Stimulated activated memory B cell treated with anti-CD40 and anti-IgM and Interleukin-4, amounts not matched to agents 10 μg/mL and 1 μg/mL and 100 μg/mL, for 72 hours (primary cell): Measurements from ENCODE around the gene MAD2L1BP.
"Not testable (repeated sequence)": the region's sequence is repeated elsewhere in the genome, so short reads cannot be mapped to it uniquely, and the experiment has no call there.

Source experiments
- ATAC-seq: fragments of 150-1000 bp; cut with Tn5 transposase; 2 replicates; pipeline ENCODE4 v1.10.0; 2021
- H3K27ac Mint-ChIP-seq: one replicate; pipeline ENCODE4 v1.8.0; 2022; ENCODE audit warnings: mild to moderate bottlenecking, mixed read lengths
- H3K27me3 Mint-ChIP-seq: one replicate; pipeline ENCODE4 v1.8.0; 2022; ENCODE audit warnings: mixed read lengths
- H3K36me3 Mint-ChIP-seq: one replicate; pipeline ENCODE4 v1.8.0; 2022; ENCODE audit warnings: mixed read lengths
- H3K4me1 Mint-ChIP-seq: one replicate; pipeline ENCODE4 v1.8.0; 2022; ENCODE audit warnings: mixed read lengths
- H3K4me3 Mint-ChIP-seq: one replicate; pipeline ENCODE4 v1.8.0; 2022; ENCODE audit warnings: mild to moderate bottlenecking, moderate library complexity, mixed read lengths
- H3K9me3 Mint-ChIP-seq: one replicate; pipeline ENCODE4 v1.8.0; 2022; ENCODE audit warnings: mixed read lengths

The MAD2L1BP gene, protein sequence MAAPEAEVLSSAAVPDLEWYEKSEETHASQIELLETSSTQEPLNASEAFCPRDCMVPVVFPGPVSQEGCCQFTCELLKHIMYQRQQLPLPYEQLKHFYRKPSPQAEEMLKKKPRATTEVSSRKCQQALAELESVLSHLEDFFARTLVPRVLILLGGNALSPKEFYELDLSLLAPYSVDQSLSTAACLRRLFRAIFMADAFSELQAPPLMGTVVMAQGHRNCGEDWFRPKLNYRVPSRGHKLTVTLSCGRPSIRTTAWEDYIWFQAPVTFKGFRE

DNA sequence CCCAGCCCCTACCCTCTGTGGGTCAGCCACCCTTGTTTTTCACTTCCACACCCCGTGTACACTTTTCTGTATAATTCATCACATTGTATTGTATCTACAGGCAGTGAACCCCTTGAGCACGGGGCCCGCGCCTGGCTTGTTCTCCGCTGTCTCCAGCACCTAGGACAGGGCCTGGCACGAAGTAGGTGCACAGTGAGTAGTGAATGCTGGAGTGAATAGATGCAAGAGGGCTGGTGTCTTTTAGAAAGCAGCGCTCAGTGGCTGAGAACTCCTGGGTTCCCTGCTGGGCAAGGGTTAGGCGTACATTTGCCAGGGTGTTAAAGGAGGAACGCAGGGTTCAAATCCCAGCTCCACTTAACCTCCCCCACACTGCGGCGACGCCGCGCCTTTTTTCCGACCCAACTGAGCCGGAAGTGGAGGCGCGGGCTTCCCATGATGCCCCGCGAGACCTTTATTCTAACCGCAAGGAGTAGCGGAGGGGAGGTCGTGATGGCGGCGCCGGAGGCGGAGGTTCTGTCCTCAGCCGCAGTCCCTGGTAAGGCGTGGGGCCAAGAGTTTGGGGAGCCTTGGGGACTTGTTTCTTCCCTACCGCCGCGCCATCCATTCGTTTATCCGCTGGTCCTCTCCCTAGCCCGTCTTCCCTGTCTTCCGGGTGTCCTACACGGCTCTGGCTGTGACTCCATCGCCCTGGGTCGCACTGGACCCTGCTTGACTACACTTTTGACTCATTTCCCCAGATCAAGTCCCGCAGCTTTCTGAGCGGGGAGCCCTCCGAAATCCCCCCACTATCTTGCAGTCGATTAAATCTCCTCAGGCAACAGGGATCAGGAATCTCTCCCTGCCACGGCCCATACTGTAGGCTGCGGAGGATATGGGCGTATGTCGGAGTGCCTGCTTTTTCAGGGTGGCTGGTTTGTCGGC, at the start of gene MAD2L1BP:
MAD2L1BP (plus strand) TSS at position 454 of the 921 bp plus-strand sequence; CDS start at position 490, 36 bp downstream.
- ATAC-seq, result peak; percentile 92
- Mint-ChIP-seq H3K4me1 (peaks cover 65% of the 10 kb centered on the region), H3K9me3 (no peaks in the 10 kb centered on the region), H3K27ac (peak within 1 kb of the TSS; percentile 96), H3K4me3 (peak within 1 kb of the TSS; percentile 97), H3K27me3 (no peaks in the 10 kb centered on the region), H3K36me3 (peaks cover 27% of the 10 kb centered on the region)

DNA sequence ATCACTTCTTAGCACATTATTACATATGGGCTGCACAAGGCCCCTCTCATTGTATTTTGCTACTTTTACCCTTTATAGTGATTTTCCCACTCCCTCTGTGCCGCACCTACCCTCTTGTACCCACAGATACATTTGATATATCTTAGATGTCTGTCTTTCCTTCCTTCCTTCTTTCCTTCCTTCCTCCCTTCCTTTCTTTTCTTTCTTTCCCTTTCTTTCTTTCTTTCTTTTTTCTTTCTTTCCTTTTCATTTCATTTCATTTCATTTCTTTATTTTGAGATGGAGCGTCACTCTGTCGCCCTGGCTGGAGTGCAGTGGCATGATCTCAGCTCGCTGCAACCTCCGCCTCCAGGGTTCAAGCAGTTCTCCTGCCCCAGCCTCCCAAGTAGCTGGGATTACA, 47.4 kb upstream of the MAD2L1BP start:
- Mint-ChIP-seq H3K9me3 (no peaks in the 10 kb centered on the region), H3K4me3 (no peak overlapping the region), H3K27ac (no peak overlapping the region), H3K27me3 (no peaks in the 10 kb centered on the region), H3K4me1 (peaks cover 6% of the 10 kb centered on the region), H3K36me3 (peaks cover 48% of the 10 kb centered on the region)
- ATAC-seq, result no peak

DNA sequence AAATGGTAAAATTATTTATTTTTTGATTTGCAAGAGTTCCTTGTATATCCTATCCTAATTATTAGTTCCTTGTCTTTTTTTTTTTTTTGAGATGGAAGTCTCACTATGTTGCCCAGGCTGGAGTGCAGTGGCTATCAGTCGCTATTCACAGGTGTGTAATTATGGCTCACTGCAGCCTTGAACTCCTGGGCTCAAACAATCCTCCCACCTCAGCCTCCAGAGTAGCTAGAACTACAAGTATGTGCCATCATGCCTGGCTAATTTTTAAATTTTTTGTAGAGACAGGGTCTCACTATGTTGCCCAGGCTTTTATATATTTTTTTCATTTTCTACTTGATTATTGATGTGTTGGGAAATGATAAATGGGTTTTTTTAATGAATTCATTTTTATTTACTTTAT, 46.1 kb upstream of the MAD2L1BP start:
- H3K27ac Mint-ChIP-seq, H3K9me3 Mint-ChIP-seq, ATAC-seq, H3K27me3 Mint-ChIP-seq, H3K4me3 Mint-ChIP-seq, H3K4me1 Mint-ChIP-seq: not testable (repeated sequence)
- H3K36me3 Mint-ChIP-seq, result peaks cover 39% of the 10 kb centered on the region

DNA sequence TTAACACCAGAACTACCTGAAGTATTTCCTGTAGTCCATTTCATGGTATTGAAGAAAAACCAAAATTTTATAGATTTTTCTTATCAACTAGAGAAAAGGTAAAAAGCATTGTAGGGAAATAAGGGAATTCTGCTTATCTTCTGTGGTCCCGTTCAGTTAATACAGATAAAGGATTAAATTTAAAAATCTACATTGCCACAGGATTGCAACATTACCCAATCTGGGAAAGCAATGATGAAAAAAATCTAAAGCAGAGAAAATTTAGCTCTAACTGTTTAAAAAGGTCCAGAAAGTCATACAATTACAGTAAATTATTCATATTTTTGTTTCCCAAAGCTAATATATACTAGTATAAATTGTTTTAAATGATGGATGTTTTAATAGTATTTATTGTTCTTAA, 41.7 kb upstream of the MAD2L1BP start:
- Mint-ChIP-seq H3K27ac (no peak overlapping the region), H3K36me3 (peaks cover 30% of the 10 kb centered on the region), H3K27me3 (no peaks in the 10 kb centered on the region), H3K4me1 (no peaks in the 10 kb centered on the region), H3K9me3 (no peaks in the 10 kb centered on the region), H3K4me3 (no peak overlapping the region)
- no peak for ATAC-seq

DNA sequence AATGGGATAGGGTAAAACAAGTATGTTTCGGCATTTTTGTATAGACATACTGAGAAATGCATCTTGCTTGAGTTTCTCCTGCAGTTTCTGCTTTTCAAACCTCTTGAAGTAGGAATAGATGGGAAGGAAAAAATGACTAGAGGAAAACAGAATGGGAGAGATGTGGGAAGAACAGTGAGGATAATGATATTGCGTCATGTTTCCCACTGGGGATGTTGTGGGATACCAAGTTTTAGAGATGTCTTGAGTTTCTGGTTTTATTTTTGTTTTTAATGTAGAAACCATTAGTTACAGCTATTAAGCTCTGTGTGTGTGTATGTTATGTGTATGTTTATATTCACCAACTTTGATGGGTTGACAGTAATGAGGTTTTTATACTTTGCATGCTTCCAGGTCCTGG, 35.0 kb upstream of the MAD2L1BP start:
- no peaks in the 10 kb centered on the region for H3K27me3 Mint-ChIP-seq
- peaks cover 53% of the 10 kb centered on the region for H3K36me3 Mint-ChIP-seq
- no peaks in the 10 kb centered on the region for H3K4me1 Mint-ChIP-seq
- no peak overlapping the region for H3K4me3 Mint-ChIP-seq
- no peaks in the 10 kb centered on the region for H3K9me3 Mint-ChIP-seq
- no peak overlapping the region for H3K27ac Mint-ChIP-seq
- no peak for ATAC-seq

DNA sequence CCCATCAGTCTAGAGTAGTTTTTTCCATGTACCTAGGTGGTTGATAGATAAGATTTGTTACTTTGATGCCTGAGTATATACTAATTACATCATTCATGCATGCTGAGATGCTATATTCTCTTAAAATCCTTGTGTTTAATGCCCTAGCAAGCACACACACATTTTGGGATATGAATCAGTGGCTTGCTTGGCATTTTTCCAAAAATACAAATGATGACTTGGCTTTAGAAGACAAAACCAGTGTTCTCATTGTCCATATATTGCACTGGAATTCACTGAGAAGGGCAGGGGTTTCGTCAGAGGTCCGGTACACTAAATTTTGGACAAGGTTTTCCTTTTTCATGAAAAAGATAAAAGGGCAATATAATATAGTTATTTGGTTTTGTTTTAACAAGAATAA, 31.5 kb upstream of the MAD2L1BP start:
- H3K9me3 Mint-ChIP-seq, result no peaks in the 10 kb centered on the region
- peaks cover 13% of the 10 kb centered on the region for H3K4me1 Mint-ChIP-seq
- peaks cover 53% of the 10 kb centered on the region for H3K36me3 Mint-ChIP-seq
- no peaks in the 10 kb centered on the region for H3K27me3 Mint-ChIP-seq
- no peak overlapping the region for H3K4me3 Mint-ChIP-seq
- H3K27ac Mint-ChIP-seq, result no peak overlapping the region
- no peak for ATAC-seq

DNA sequence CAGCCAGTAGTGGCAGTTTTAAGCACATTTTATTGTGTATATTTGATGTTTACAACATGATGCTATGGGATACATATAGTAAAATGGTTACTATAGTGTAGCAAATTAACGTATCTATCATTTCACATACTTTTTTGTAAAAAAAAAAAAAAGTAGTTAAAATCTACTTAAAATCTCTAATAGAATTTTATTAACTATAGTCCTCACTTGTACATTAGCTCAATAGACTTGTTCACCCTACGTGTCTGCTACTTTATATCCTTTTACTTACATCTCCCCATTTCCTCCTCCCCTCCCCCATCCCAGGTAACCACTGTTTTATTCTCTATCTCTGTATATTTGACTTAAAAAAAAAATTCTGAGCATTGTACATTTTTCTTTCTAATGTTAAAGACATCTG, 29.6 kb upstream of the MAD2L1BP start:
- Mint-ChIP-seq H3K36me3 (peaks cover 46% of the 10 kb centered on the region), H3K27me3 (no peaks in the 10 kb centered on the region), H3K4me1 (peaks cover 15% of the 10 kb centered on the region), H3K27ac (no peak overlapping the region), H3K9me3 (no peaks in the 10 kb centered on the region), H3K4me3 (no peak overlapping the region)
- no peak for ATAC-seq

DNA sequence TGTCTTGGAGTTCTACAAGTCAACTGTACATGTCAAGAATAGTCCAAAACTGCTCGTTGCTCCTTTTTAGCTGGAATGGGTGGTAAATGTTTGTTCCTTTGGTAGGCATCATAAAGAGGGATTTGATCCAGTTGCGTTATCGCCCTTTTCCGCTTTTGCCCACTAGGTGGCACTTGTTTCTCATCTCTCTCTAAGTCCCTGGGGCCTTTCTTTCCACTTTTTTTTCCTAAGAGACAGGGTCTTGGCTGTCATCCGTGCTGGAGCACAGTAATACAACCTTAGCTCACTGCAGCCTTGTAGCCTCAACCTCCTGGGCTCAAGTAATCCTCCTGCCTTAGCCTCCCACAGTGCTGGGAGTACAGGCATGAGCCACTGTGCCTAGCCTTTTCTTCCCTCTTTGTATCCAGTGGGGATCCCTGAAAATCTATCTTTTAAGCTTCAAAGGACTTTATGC, 27.3 kb upstream of the MAD2L1BP start:
- Mint-ChIP-seq H3K27ac (peak overlapping the region; percentile 9), H3K4me1 (peaks cover 15% of the 10 kb centered on the region), H3K9me3 (no peaks in the 10 kb centered on the region), H3K36me3 (peaks cover 40% of the 10 kb centered on the region), H3K27me3 (no peaks in the 10 kb centered on the region), H3K4me3 (no peak overlapping the region)
- no peak for ATAC-seq

DNA sequence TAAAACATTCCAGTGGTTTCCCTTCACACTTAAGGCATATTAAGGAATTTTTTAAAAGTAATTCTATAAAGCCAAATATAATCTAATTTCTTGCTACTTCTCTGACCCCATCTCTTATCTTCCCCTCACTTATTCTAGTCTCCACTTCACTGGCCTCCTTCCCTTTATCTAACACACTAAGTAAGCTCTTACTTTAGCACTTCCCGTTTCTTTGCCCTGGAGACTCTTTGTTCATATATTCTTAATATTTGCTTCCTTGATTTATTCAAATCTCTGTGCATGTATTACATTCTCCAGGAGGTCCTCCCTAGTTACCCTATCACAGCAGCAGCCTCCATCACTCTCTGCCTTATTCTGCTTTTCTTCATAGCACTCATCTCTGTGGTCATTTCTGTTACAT, 26.8 kb upstream of the MAD2L1BP start:
- H3K36me3 Mint-ChIP-seq, result peaks cover 42% of the 10 kb centered on the region
- ATAC-seq, result no peak
- H3K27ac Mint-ChIP-seq, result peak overlapping the region; percentile 9
- H3K4me1 Mint-ChIP-seq, result peaks cover 15% of the 10 kb centered on the region
- H3K27me3 Mint-ChIP-seq, result no peaks in the 10 kb centered on the region
- no peak overlapping the region for H3K4me3 Mint-ChIP-seq
- no peaks in the 10 kb centered on the region for H3K9me3 Mint-ChIP-seq

DNA sequence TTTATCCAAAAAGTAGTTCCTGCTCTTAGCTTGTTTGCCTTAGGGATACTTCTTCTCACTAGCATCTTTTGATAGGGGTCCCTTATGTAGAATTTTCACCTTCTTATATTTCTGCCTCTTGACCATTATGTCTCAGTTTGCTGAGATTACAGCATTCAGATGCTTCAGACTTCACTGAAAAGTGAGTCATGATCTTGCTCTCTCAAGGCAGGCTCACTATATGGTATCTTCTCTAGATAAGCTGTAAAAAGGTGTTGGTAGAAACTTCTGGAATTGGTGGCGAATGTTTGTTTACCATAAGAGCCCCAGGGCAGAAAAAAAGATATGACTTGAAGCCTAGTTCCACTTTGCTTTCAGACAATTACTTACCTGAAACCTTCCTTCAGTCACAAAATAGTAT, 26.2 kb upstream of the MAD2L1BP start:
- H3K4me1 Mint-ChIP-seq, result peaks cover 15% of the 10 kb centered on the region
- H3K4me3 Mint-ChIP-seq, result no peak overlapping the region
- H3K9me3 Mint-ChIP-seq, result no peaks in the 10 kb centered on the region
- ATAC-seq, result no peak
- H3K36me3 Mint-ChIP-seq, result peaks cover 41% of the 10 kb centered on the region
- H3K27me3 Mint-ChIP-seq, result no peaks in the 10 kb centered on the region
- peak overlapping the region; percentile 9 for H3K27ac Mint-ChIP-seq

DNA sequence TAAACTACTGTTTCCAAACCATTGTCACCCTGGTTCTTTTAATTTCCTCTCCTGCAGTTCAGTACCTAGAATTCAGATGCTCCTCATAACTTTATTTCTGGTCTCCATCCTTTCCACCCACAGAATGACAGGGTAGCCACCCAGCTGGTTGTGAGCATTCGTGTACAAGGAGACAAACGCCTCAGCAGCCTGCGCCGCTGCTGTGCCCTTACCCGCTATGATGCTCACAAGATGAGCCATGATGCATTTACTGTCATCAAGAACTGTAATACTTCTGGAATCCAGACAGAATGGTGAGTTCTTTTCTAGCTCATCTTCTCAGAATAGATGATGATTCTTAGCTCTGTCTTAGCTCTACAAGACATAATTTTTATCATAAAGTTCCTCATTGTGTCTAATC, 25.2 kb upstream of the MAD2L1BP start:
- no peak overlapping the region for H3K4me3 Mint-ChIP-seq
- no peaks in the 10 kb centered on the region for H3K9me3 Mint-ChIP-seq
- peaks cover 35% of the 10 kb centered on the region for H3K36me3 Mint-ChIP-seq
- no peaks in the 10 kb centered on the region for H3K27me3 Mint-ChIP-seq
- H3K4me1 Mint-ChIP-seq, result peaks cover 15% of the 10 kb centered on the region
- no peak overlapping the region for H3K27ac Mint-ChIP-seq
- ATAC-seq, result no peak

DNA sequence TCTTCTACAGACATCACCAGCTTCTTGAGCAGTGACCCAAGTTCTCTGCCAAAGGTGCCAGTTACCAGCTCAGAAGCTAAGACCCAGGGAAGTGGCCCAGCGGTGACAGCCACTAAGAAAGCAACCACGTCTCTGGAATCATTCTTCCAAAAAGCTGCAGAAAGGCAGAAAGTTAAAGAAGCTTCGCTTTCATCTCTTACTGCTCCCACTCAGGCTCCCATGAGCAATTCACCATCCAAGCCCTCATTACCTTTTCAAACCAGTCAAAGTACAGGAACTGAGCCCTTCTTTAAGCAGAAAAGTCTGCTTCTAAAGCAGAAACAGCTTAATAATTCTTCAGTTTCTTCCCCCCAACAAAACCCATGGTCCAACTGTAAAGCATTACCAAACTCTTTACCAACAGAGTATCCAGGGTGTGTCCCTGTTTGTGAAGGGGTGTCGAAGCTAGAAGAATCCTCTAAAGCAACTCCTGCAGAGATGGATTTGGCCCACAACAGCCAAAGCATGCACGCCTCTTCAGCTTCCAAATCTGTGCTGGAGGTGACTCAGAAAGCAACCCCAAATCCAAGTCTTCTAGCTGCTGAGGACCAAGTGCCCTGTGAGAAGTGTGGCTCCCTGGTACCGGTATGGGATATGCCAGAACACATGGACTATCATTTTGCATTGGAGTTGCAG, 21.8 kb upstream of the MAD2L1BP start:
- H3K36me3 Mint-ChIP-seq, result peaks cover 19% of the 10 kb centered on the region
- no peak for ATAC-seq
- H3K27ac Mint-ChIP-seq, result no peak overlapping the region
- H3K27me3 Mint-ChIP-seq, result no peaks in the 10 kb centered on the region
- no peaks in the 10 kb centered on the region for H3K9me3 Mint-ChIP-seq
- H3K4me3 Mint-ChIP-seq, result no peak overlapping the region
- H3K4me1 Mint-ChIP-seq, result peaks cover 4% of the 10 kb centered on the region

DNA sequence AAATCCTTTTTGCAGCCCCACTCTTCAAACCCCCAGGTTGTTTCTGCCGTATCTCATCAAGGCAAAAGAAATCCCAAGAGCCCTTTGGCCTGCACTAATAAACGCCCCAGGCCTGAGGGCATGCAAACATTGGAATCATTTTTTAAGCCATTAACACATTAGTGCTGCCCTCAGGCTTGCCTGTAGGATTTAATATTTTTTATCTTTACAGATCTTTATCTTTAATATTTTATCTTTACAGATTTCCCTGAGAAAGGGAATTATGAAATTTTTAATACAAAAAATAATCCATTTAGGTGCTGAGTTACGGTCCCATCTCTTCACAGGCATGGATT, 21.3 kb upstream of the MAD2L1BP start:
- no peak overlapping the region for H3K4me3 Mint-ChIP-seq
- no peaks in the 10 kb centered on the region for H3K27me3 Mint-ChIP-seq
- H3K9me3 Mint-ChIP-seq, result no peaks in the 10 kb centered on the region
- ATAC-seq, result no peak
- peaks cover 16% of the 10 kb centered on the region for H3K36me3 Mint-ChIP-seq
- H3K27ac Mint-ChIP-seq, result no peak overlapping the region
- no peaks in the 10 kb centered on the region for H3K4me1 Mint-ChIP-seq

DNA sequence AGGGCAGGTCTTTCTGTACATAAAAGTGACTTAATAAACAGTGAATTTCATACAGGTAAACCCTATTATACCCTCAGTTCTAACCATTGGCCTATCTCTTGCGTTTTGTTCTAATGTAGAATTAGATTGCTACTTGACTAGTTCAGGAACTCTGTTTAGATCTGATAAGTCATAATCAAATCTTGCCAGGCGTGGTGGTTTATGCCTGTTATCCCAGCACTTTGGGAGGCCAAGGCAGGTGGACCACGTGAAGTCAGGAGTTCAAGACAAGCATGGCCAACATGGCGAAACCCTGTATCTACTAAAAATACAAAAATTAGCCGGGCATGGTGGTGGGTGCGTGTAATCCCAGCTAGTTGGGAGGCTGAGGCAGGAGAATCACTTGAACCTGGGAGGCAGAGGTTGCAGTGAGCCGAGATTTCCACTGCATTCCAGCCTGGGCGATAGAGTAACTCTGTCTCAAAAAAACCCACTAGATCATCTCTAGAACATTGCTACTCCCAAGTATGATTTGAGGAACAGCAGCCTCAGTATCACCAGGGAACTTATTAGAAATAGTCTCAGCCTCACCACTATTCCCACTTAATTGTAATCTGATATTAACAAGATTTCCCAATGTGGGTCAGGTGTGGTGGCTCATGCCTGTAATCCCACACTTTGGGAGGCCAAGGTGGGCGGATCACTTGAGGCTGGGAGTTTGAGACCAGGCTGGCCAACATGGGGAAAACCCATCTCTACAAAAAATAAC, 18.7 kb upstream of the MAD2L1BP start:
- Mint-ChIP-seq H3K4me3 (no peak overlapping the region), H3K36me3 (peaks cover 22% of the 10 kb centered on the region), H3K27ac (no peak overlapping the region), H3K4me1 (peaks cover 6% of the 10 kb centered on the region), H3K9me3 (no peaks in the 10 kb centered on the region), H3K27me3 (no peaks in the 10 kb centered on the region)
- ATAC-seq, result no peak
